Neutrophil (primary cell): Measurements from ENCODE around the gene CYP4F2.
A peak's percentile ranks its signal among the peaks of the same experiment; 100 is the strongest.
"Not testable (repeated sequence)": the region's sequence is repeated elsewhere in the genome, so short reads cannot be mapped to it uniquely, and the experiment has no call there.

Source experiments
- H3K27ac ChIP-seq: fragments of 200-600 bp; sonication (generic); 2 replicates; pipeline ENCODE4 v1.5.1; 2016; ENCODE audit warnings: mild to moderate bottlenecking, moderate library complexity
- H3K27me3 ChIP-seq: fragments of 200-600 bp; sonication (generic); 2 replicates; pipeline ENCODE4 v1.6.0; 2016; ENCODE audit warnings: mild to moderate bottlenecking
- H3K36me3 ChIP-seq: fragments of 200-600 bp; sonication (generic); 2 replicates; pipeline ENCODE4 v1.5.1; 2017
- H3K4me1 ChIP-seq, 2 experiments: fragments of 200-600 bp in 1 of 2; sonication (generic) in 1 of 2; 1 replicate in 1 of 2; 2 replicates in 1 of 2; pipeline versions ENCODE4 v1.5.1 to v1.6.1; 2013 to 2016; ENCODE audit warnings: low read depth in 1 of 2, low read length in 1 of 2, mild to moderate bottlenecking in 1 of 2, moderate library complexity in 1 of 2; ENCODE audit not compliant: control insufficient read depth in 1 of 2, insufficient read depth in 1 of 2
- H3K4me3 ChIP-seq, 2 experiments: fragments of 200-600 bp in 1 of 2; sonication (generic) in 1 of 2; 1 replicate in 1 of 2; 2 replicates in 1 of 2; pipeline ENCODE4 v1.5.1; 2013 to 2016; ENCODE audit warnings: low read depth in 1 of 2, low read length in 1 of 2, mild to moderate bottlenecking in 1 of 2, moderate library complexity in 1 of 2
- H3K9me3 ChIP-seq: fragments of 200-600 bp; sonication (generic); 2 replicates; pipeline ENCODE4 v1.5.1; 2016
- CTCF ChIP-seq: fragments of 200-600 bp; sonication (generic); IDR thresholded peaks from 2 replicates; pipeline ENCODE4 v1.5.1; 2016; ENCODE audit warnings: antibody characterized with exemption

The CYP4F2 gene

GRCh38 chr19:15843203-15843893 is 54.5 kb downstream of the CYP4F2 start:
- Histone ChIP-seq H3K27ac (no peak overlapping the region), H3K27me3 (no peaks in the 10 kb centered on the region), H3K9me3 (no peaks in the 10 kb centered on the region), H3K36me3 (no peaks in the 10 kb centered on the region), H3K4me3 (no peak overlapping the region), H3K4me1 (peaks cover 0 to 2% of the 10 kb centered on the region in 2 experiments)
- no peak for TF ChIP-seq CTCF

- H3K27me3 ChIP-seq, result no peaks in the 10 kb centered on the region
- no peaks in the 10 kb centered on the region for H3K9me3 ChIP-seq
- H3K4me3 ChIP-seq, result no peak overlapping the region
- no peak for TF ChIP-seq CTCF
- H3K36me3 ChIP-seq, result no peaks in the 10 kb centered on the region
- peaks cover 10 to 11% of the 10 kb centered on the region in 2 experiments for H3K4me1 ChIP-seq
- H3K27ac ChIP-seq, result no peak overlapping the region
Measured at GRCh38 chr19:15841875-15842569, 55.9 kb downstream of the CYP4F2 start.

- TF ChIP-seq CTCF, result no peak
- Histone ChIP-seq H3K27ac (no peak overlapping the region), H3K4me1 (peaks cover 15 to 17% of the 10 kb centered on the region in 2 experiments), H3K27me3 (no peaks in the 10 kb centered on the region), H3K4me3 (no peak overlapping the region), H3K36me3 (no peaks in the 10 kb centered on the region), H3K9me3 (no peaks in the 10 kb centered on the region)
Measured at GRCh38 chr19:15840833-15841232, 57.0 kb downstream of the CYP4F2 start.

DNA sequence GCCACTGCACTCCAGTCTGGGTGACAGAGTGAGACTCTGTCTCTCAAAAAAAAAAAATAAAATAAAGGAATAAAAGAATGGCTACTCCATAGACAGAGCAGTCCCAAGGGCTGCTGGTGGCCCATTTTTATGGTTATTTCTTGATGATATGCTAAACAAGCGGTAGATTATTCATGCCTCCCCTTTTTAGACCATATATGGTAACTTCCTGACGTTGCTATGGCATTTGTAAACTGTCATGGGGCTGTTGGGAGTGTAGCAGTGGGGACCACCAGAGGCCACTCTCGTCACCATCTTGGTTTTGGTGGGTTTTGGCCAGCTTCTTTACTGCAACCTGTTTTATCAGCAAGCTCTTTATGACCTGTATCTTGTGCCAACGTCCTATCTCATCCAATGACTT is 58.0 kb downstream of the CYP4F2 start:
- not testable (repeated sequence) for H3K27ac ChIP-seq, H3K4me3 ChIP-seq, H3K27me3 ChIP-seq, H3K9me3 ChIP-seq, H3K36me3 ChIP-seq
- peaks cover 19 to 21% of the 10 kb centered on the region in 2 experiments for H3K4me1 ChIP-seq

DNA sequence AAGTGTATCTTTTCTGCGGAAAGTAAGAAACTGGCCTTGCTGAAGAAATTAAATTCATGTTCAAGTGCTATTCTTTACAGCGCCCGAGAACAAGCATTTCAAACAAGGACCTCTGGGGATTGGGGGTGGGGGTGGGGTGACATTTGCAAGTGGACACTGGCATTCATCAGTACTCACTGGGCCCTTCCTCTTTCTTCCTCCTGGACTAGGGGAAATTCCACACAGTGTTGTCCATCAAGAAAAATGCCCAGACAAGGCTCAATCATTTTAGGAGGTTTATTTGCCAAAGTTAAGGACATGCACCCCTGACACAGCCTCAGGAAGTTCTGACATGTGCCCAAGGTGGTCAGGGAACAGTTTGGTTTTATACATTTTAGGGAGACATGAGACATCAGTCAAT is 59.5 kb downstream of the CYP4F2 start:
- no peak overlapping the region for H3K4me3 ChIP-seq
- TF ChIP-seq CTCF, result no peak
- H3K36me3 ChIP-seq, result no peaks in the 10 kb centered on the region
- H3K9me3 ChIP-seq, result no peaks in the 10 kb centered on the region
- peak overlapping the region; percentile 97 for H3K27ac ChIP-seq
- H3K4me1 ChIP-seq, result peaks cover 19 to 21% of the 10 kb centered on the region in 2 experiments
- no peaks in the 10 kb centered on the region for H3K27me3 ChIP-seq

DNA sequence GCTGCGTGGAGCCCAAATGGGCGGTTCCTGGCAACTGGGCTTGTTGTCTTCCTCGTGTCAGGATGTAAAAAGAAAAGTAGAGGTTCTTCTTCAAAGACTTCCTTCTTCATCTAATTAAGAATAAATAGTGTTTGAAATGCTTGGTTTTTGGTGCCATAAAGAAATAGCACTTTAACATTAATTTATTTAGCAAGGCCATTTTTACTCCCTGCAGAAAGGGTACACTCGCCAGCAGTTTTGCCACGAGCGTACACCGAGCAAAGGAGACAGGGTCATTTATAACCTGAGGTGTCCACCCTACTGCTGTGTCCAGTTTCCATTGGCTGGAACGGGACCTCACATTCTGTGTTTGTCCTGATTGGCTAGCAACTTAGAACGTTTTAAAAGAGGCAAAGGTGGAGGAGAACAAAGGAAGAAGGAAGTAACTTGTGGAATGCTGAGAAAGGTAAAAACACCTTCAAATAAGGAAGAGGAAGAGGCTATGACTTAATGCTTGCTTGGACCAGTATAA is 60.6 kb downstream of the CYP4F2 start:
- Histone ChIP-seq H3K9me3 (no peaks in the 10 kb centered on the region), H3K27me3 (no peaks in the 10 kb centered on the region), H3K4me3 (peak overlapping the region; percentile 67 to 81), H3K27ac (peak overlapping the region; percentile 97), H3K36me3 (no peaks in the 10 kb centered on the region), H3K4me1 (peaks cover 19 to 21% of the 10 kb centered on the region in 2 experiments)
- TF ChIP-seq CTCF, result no peak
